Measurements from ENCODE around the gene PSD2.

DNA sequence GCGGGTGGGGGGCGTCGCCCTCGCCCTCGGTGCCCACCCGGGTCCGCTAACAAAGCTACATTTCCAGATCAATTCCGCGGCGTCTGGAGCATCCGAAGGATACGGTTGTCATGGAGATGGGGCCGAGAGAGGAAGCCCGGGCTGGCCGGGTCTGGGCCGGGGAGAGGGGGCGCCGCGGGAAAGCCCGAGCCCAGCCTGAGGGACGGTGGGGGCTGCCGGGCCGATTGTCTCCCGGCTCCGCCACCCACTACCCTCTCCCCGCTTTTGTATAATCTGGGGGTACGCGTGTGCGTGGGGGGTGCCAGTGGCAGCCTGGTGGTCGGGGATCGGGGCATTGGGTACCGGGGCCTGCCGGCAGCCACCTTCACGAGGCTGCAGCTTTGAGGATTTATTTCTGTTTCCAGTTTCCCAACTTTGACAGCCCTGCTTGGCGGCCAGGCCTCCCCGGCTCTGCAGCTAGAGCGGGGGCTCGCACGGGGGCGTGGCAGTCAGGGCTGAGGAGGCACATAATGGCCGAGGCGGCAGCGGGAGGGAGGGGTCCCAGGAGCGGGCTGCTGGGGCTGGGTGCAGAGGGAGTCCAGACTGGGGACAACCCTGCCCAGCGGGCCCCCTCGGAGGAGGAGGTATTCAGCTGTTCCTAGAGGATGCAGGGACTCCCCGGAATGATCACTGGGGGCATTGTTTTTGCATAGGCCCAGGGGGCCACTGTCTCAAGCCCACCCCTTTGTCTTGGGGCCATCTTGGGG, 626 bp downstream of the PSD2 start:
- TF ChIP-seq YY1 (IDR thresholded peaks at IDR 0.05; ENCODE audit: insufficient read depth, insufficient read length), result no peak
- TF ChIP-seq SUZ12 (IDR thresholded peaks at IDR 0.05; ENCODE audit: extremely low read depth, insufficient read depth, insufficient read length), result peak; percentile 8
- no peak for TF ChIP-seq ZNF274 (IDR thresholded peaks at IDR 0.05; ENCODE audit: low read depth, low read length)

Data from NT2/D1 (cell line).